Breast epithelium (tissue), 4 donors: ENCODE data around the gene IGFLR1. TPM values are rescaled to one million over a fixed set of nuclear protein-coding genes. Genes with fewer than 3 reads are reported as not detected.

Experiments
- DNase-seq, 2 donors: peaks; one replicate each; pipeline ENCODE4 v3.0.0-alpha.2; 2019; ENCODE audit warnings: low spot score in 2 of 2
- H3K27ac ChIP-seq, 2 donors: fragments of 200-600 bp; sonication (generic) in 1 of 2; one replicate each; pipeline ENCODE4 v1.5.1; 2016 to 2019; ENCODE audit warnings: mild to moderate bottlenecking in 1 of 2
- H3K27me3 ChIP-seq, 2 donors: fragments of 200-600 bp; sonication (generic) in 1 of 2; one replicate each; pipeline versions ENCODE4 v1.5.1 to v1.6.0; 2017 to 2019; ENCODE audit warnings: control low read depth in 1 of 2, mild to moderate bottlenecking in 1 of 2
- H3K36me3 ChIP-seq: fragments of 200-600 bp; one replicate; pipeline ENCODE4 v1.5.1; 2019
- H3K4me1 ChIP-seq, 2 donors: fragments of 200-600 bp; sonication (generic); one replicate each; pipeline ENCODE4 v1.5.1; 2016 to 2019; ENCODE audit warnings: control low read depth in 1 of 2
- H3K4me3 ChIP-seq, 3 donors: fragments of 200-600 bp; sonication (generic); 1 replicate in 2 of 3; 2 replicates in 1 of 3; pipeline ENCODE4 v1.5.1; 2016 to 2019; ENCODE audit warnings: mild to moderate bottlenecking in 3 of 3, moderate library complexity in 2 of 3
- H3K9me3 ChIP-seq, 2 donors: fragments of 200-600 bp; sonication (generic) in 1 of 2; one replicate each; pipeline ENCODE4 v1.5.1; 2016 to 2019; ENCODE audit warnings: control low read depth in 1 of 2
- POLR2A ChIP-seq: fragments of 450-650 bp; IDR thresholded peaks from one replicate; pipeline ENCODE4 v1.6.1; 2016; ENCODE audit warnings: antibody characterized with exemption, mild to moderate bottlenecking, moderate library complexity
- POLR2AphosphoS5 ChIP-seq, 3 donors: sonication (generic); formaldehyde crosslinking; IDR thresholded peaks; one replicate each; pipeline ENCODE4 v1.6.1; 2017; ENCODE audit warnings: antibody characterized with exemption in 3 of 3
- intact Hi-C: fragments of 100-400 bp; cut with DNase I; formaldehyde crosslinking; loops from one replicate; pipeline ENCODE4 v1.15.1; 2023; ENCODE audit warnings: low total_unique reads
- total RNA-seq, 3 donors: library from RNA; depleted of rRNA; stranded (reverse); fragments of >200 nt; gene quantifications; one replicate each; pipeline ENCODE4 v1.1.0, GENCODE V29; 2016
- TF ChIP-seq, protein P1 (sequence below), 3 donors: fragments of 450-650 bp; IDR thresholded peaks; one replicate each; pipeline ENCODE4 v1.5.1; 2016 to 2017; ENCODE audit warnings: antibody characterized with exemption in 3 of 3, mild to moderate bottlenecking in 3 of 3, moderate library complexity in 3 of 3

IGFLR1 gene
- total RNA-seq, 3 donors from 2014 or later = 8.8 to 16.1 (median 14.1) TPM

DNA sequence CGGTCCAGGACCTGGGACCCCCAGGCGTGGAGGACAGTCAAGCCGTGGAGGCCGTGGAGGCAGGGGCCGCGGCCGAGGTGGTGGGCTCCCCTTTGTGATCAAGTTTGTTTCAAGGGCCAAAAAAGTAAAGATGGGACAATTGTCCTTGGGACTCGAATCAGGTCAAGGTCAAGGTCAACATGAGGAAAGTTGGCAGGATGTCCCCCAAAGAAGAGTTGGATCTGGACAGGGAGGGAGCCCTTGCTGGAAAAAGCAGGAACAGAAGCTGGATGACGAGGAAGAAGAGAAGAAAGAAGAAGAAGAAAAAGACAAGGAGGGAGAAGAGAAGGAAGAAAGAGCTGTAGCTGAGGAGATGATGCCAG lies 22.1 kb downstream of the IGFLR1 start:
- DNase-seq = no peak
- Histone ChIP-seq H3K27me3 (no peaks in the 10 kb centered on the region), H3K36me3 (peaks cover 8% of the 10 kb centered on the region), H3K9me3 (no peaks in the 10 kb centered on the region), H3K4me3 (peak overlapping the region in 1 of 3 donors; percentile 93), H3K4me1 (peaks cover 17 to 19% of the 10 kb centered on the region in 2 donors), H3K27ac (no peak overlapping the region)
- intact Hi-C loops = no loop called here
- no peak for TF ChIP-seq POLR2AphosphoS5 (IDR thresholded peaks at IDR 0.05)
- TF ChIP-seq, protein P1, sequence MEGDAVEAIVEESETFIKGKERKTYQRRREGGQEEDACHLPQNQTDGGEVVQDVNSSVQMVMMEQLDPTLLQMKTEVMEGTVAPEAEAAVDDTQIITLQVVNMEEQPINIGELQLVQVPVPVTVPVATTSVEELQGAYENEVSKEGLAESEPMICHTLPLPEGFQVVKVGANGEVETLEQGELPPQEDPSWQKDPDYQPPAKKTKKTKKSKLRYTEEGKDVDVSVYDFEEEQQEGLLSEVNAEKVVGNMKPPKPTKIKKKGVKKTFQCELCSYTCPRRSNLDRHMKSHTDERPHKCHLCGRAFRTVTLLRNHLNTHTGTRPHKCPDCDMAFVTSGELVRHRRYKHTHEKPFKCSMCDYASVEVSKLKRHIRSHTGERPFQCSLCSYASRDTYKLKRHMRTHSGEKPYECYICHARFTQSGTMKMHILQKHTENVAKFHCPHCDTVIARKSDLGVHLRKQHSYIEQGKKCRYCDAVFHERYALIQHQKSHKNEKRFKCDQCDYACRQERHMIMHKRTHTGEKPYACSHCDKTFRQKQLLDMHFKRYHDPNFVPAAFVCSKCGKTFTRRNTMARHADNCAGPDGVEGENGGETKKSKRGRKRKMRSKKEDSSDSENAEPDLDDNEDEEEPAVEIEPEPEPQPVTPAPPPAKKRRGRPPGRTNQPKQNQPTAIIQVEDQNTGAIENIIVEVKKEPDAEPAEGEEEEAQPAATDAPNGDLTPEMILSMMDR (IDR thresholded peaks at IDR 0.05) = no peak
- TF ChIP-seq POLR2A = no peak

GRCh38 chr19:35719402-35720162 lies 22.7 kb downstream of the IGFLR1 start:
- no peak for TF ChIP-seq POLR2AphosphoS5 (IDR thresholded peaks at IDR 0.05)

GRCh38 chr19:35718345-35719041 lies 23.8 kb downstream of the IGFLR1 start:
- TF ChIP-seq POLR2AphosphoS5 (IDR thresholded peaks at IDR 0.05) = no peak
- TF ChIP-seq, protein P1 (IDR thresholded peaks at IDR 0.05) = no peak
- no peak for TF ChIP-seq POLR2A
- intact Hi-C loops = no loop called here
- no peaks in the 10 kb centered on the region for H3K36me3 ChIP-seq
- peak overlapping the region; percentile 76 to 93 (median 90) for H3K4me3 ChIP-seq
- no peak for DNase-seq
- H3K27me3 ChIP-seq = no peaks in the 10 kb centered on the region
- H3K27ac ChIP-seq = peak overlapping the region; percentile 88 to 93
- H3K9me3 ChIP-seq = no peaks in the 10 kb centered on the region
- peaks cover 17 to 19% of the 10 kb centered on the region in 2 donors for H3K4me1 ChIP-seq

More at GRCh38 chr19:35719402-35720162, 22.7 kb downstream of the IGFLR1 start:
- Histone ChIP-seq H3K27me3 (no peaks in the 10 kb centered on the region), H3K27ac (peak overlapping the region; percentile 88 to 93), H3K4me1 (peaks cover 17 to 19% of the 10 kb centered on the region in 2 donors), H3K9me3 (no peaks in the 10 kb centered on the region), H3K4me3 (peak overlapping the region in 1 of 3 donors; percentile 93), H3K36me3 (peaks cover 4% of the 10 kb centered on the region)
- intact Hi-C loops = no loop called here
- DNase-seq = no peak

DNA sequence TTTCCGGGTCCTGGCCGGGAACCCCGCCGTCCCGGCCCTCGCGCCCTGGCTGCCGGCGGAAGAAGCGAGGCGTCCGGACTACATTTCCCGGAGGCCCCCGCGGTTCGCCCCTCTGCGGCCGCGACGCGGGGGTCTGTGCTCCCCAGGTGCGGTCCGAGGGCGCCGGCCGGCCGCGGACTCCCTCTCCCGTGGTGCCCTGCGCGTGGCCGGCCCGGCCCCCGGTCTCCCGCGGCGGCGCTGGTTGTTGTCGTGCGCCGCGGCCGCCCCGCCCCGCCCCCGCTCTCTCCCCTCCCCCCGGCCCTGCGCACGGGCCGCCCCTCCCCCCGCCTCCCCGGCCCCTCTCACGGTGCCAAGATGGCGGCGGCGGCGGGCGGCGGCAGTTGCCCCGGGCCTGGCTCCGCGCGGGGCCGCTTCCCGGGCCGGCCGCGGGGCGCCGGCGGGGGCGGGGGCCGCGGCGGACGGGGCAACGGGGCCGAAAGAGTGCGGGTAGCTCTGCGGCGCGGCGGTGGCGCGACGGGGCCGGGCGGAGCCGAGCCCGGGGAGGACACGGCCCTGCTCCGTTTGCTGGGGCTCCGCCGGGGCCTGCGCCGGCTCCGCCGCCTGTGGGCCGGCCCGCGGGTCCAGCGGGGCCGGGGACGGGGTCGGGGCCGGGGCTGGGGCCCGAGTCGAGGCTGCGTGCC lies 24.4 kb downstream of the IGFLR1 start, which contains the start of gene KMT2B:
TSS of gene KMT2B (plus strand) at position 339 of the 680 bp plus-strand sequence. CDS start at position 355, 16 bp downstream.
- intact Hi-C loops = no loop called here
- no peaks in the 10 kb centered on the region for H3K9me3 ChIP-seq
- peak within 1 kb of the TSS; percentile 88 to 93 for H3K27ac ChIP-seq
- DNase-seq = no peak
- peaks cover 17 to 19% of the 10 kb centered on the region in 2 donors for H3K4me1 ChIP-seq
- H3K4me3 ChIP-seq = peak within 1 kb of the TSS; percentile 76 to 93 (median 90)
- H3K36me3 ChIP-seq = no peaks in the 10 kb centered on the region
- H3K27me3 ChIP-seq = no peaks in the 10 kb centered on the region
- no peak for TF ChIP-seq POLR2A
- peak in 2 of 3 donors; percentile 6 to 62 for TF ChIP-seq POLR2AphosphoS5 (IDR thresholded peaks at IDR 0.05)
- TF ChIP-seq, protein P1 (IDR thresholded peaks at IDR 0.05) = no peak

GRCh38 chr19:35716801-35717664 lies 25.2 kb downstream of the IGFLR1 start:
- peak overlapping the region; percentile 88 to 93 for H3K27ac ChIP-seq
- H3K4me3 ChIP-seq = peak overlapping the region; percentile 76 to 93 (median 90)
- H3K9me3 ChIP-seq = no peaks in the 10 kb centered on the region
- TF ChIP-seq POLR2AphosphoS5 (IDR thresholded peaks at IDR 0.05) (peak in 1 of 3 donors; percentile 18), POLR2A (no peak)
- TF ChIP-seq, protein P1 (IDR thresholded peaks at IDR 0.05) = peak; percentile 43 to 90 (median 86)
- intact Hi-C loops = no loop called here
- H3K27me3 ChIP-seq = no peaks in the 10 kb centered on the region
- H3K36me3 ChIP-seq = no peaks in the 10 kb centered on the region
- peak; percentile 93 to 96 for DNase-seq
- peaks cover 17 to 19% of the 10 kb centered on the region in 2 donors for H3K4me1 ChIP-seq
